GM12864 (cell line): ENCODE results near the gene PMP22.
A peak's percentile ranks its signal among the peaks of the same experiment; 100 is the strongest.

ENCODE experiments used
- DNase-seq: peaks from one replicate; pipeline ENCODE4 v3.0.0-alpha.2; 2011; ENCODE audit warnings: low read depth
- H3K4me3 ChIP-seq: 2 replicates; pipeline ENCODE4 v1.5.1; 2011; ENCODE audit warnings: mild to moderate bottlenecking, low read depth, low read length, control low read depth
- CTCF ChIP-seq: IDR thresholded peaks from 2 replicates; pipeline ENCODE4 v1.5.1; 2011; ENCODE audit warnings: low read depth, mild to moderate bottlenecking, moderate library complexity, low read length, control low read depth, inconsistent platforms; ENCODE audit errors: missing control alignments

Gene PMP22

GRCh38 chr17:15256689-15257088, 8.4 kb downstream of the PMP22 start:
- no peak overlapping the region for H3K4me3 ChIP-seq
- DNase-seq, result no peak
- no peak for TF ChIP-seq CTCF

GRCh38 chr17:15255713-15256454, 9.2 kb downstream of the PMP22 start:
- DNase-seq, result no peak
- H3K4me3 ChIP-seq, result no peak overlapping the region

GRCh38 chr17:15250135-15250860, 14.8 kb downstream of the PMP22 start:
- no peak for TF ChIP-seq CTCF
- no peak for DNase-seq
- H3K4me3 ChIP-seq, result no peak overlapping the region

More at GRCh38 chr17:15255713-15256454, 9.2 kb downstream of the PMP22 start:
- no peak for TF ChIP-seq CTCF

GRCh38 chr17:15249487-15249886, 15.6 kb downstream of the PMP22 start:
- TF ChIP-seq CTCF, result no peak
- no peak overlapping the region for H3K4me3 ChIP-seq
- DNase-seq, result no peak

- no peak overlapping the region for H3K4me3 ChIP-seq
- TF ChIP-seq CTCF, result peak; percentile 45
- no peak for DNase-seq
Observed at GRCh38 chr17:15247891-15248529, 17.1 kb downstream of the PMP22 start.

GRCh38 chr17:15245054-15245453, 20.1 kb downstream of the PMP22 start:
- H3K4me3 ChIP-seq, result no peak overlapping the region
- no peak for TF ChIP-seq CTCF
- no peak for DNase-seq
